ENCODE measurements around the gene PARP3.

PARP3 gene

GRCh38 chr3:51954713-51955112, 12.6 kb downstream of the PARP3 start:
- TF ChIP-seq GATA2 (IDR thresholded peaks at IDR 0.05; ENCODE audit: low read depth, low read length) = no peak
- TF ChIP-seq GATA3 (IDR thresholded peaks at IDR 0.05; ENCODE audit: low read depth, low read length) = no peak

- no peak for TF ChIP-seq GATA3 (IDR thresholded peaks at IDR 0.05; ENCODE audit: low read depth, low read length)
- TF ChIP-seq GATA2 (IDR thresholded peaks at IDR 0.05; ENCODE audit: low read depth, low read length) = no peak
These were observed 13.2 kb downstream of the PARP3 start, which contains the start of gene GPR62 for GRCh38 chr3:51955175-51955892. TSS of gene GPR62 (plus strand) at chr3:51955381. CDS start at chr3:51955653, 272 bp downstream.

GRCh38 chr3:51955893-51956770, 14.0 kb downstream of the PARP3 start:
- no peak for TF ChIP-seq GATA2 (IDR thresholded peaks at IDR 0.05; ENCODE audit: low read depth, low read length)
- TF ChIP-seq GATA3 (IDR thresholded peaks at IDR 0.05; ENCODE audit: low read depth, low read length) = no peak

- TF ChIP-seq GATA2 (IDR thresholded peaks at IDR 0.05; ENCODE audit: low read depth, low read length) (no peak), GATA3 (IDR thresholded peaks at IDR 0.05; ENCODE audit: low read depth, low read length) (no peak)
These were observed 15.5 kb downstream of the PARP3 start for GRCh38 chr3:51957520-51958205.

- no peak for TF ChIP-seq GATA3 (IDR thresholded peaks at IDR 0.05; ENCODE audit: low read depth, low read length)
- TF ChIP-seq GATA2 (IDR thresholded peaks at IDR 0.05; ENCODE audit: low read depth, low read length) = no peak
These were observed 16.7 kb downstream of the PARP3 start for GRCh38 chr3:51958603-51959521.

GRCh38 chr3:51959651-51960050, 17.5 kb downstream of the PARP3 start:
- no peak for TF ChIP-seq GATA2 (IDR thresholded peaks at IDR 0.05; ENCODE audit: low read depth, low read length)
- no peak for TF ChIP-seq GATA3 (IDR thresholded peaks at IDR 0.05; ENCODE audit: low read depth, low read length)

- TF ChIP-seq GATA3 (IDR thresholded peaks at IDR 0.05; ENCODE audit: low read depth, low read length) (no peak), GATA2 (IDR thresholded peaks at IDR 0.05; ENCODE audit: low read depth, low read length) (no peak)
These were observed 18.2 kb downstream of the PARP3 start for GRCh38 chr3:51960386-51960785.

- TF ChIP-seq GATA2 (IDR thresholded peaks at IDR 0.05; ENCODE audit: low read depth, low read length) (no peak), GATA3 (IDR thresholded peaks at IDR 0.05; ENCODE audit: low read depth, low read length) (no peak)
These were observed 18.8 kb downstream of the PARP3 start for GRCh38 chr3:51961011-51961410.

- TF ChIP-seq GATA2 (IDR thresholded peaks at IDR 0.05; ENCODE audit: low read depth, low read length) (no peak), GATA3 (IDR thresholded peaks at IDR 0.05; ENCODE audit: low read depth, low read length) (no peak)
These were observed 19.7 kb downstream of the PARP3 start for GRCh38 chr3:51961602-51962569.

- no peak for TF ChIP-seq GATA3 (IDR thresholded peaks at IDR 0.05; ENCODE audit: low read depth, low read length)
- no peak for TF ChIP-seq GATA2 (IDR thresholded peaks at IDR 0.05; ENCODE audit: low read depth, low read length)
These were observed 20.8 kb downstream of the PARP3 start for GRCh38 chr3:51962854-51963530.

- no peak for TF ChIP-seq GATA2 (IDR thresholded peaks at IDR 0.05; ENCODE audit: low read depth, low read length)
- no peak for TF ChIP-seq GATA3 (IDR thresholded peaks at IDR 0.05; ENCODE audit: low read depth, low read length)
These were observed 21.8 kb downstream of the PARP3 start for GRCh38 chr3:51963951-51964451.

Measured in SH-SY5Y (cell line).